Measurements from ENCODE around the gene EPS8.
"Not testable (repeated sequence)": the region's sequence is repeated elsewhere in the genome, so short reads cannot be mapped to it uniquely, and the experiment has no call there.

DNA sequence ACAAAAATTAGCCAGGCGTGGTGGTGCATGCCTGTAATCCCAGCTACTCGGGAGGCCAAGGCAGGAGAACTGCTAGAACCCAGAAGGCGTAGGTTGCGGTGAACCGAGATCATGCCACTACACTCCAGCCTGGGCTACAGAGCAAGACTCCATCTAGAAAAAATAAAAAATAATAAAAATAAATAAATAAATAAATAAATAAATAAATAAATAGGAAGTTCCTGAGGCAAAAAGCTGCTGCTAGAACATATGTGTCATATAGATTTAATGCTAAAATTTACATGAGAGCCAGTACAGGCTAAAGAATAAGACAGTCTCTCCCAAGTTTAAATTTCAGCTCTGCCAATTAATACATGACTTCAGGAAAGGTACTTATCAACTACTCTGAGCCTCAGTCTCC lies 48.8 kb downstream of the EPS8 start:
- TF ChIP-seq, protein P1, sequence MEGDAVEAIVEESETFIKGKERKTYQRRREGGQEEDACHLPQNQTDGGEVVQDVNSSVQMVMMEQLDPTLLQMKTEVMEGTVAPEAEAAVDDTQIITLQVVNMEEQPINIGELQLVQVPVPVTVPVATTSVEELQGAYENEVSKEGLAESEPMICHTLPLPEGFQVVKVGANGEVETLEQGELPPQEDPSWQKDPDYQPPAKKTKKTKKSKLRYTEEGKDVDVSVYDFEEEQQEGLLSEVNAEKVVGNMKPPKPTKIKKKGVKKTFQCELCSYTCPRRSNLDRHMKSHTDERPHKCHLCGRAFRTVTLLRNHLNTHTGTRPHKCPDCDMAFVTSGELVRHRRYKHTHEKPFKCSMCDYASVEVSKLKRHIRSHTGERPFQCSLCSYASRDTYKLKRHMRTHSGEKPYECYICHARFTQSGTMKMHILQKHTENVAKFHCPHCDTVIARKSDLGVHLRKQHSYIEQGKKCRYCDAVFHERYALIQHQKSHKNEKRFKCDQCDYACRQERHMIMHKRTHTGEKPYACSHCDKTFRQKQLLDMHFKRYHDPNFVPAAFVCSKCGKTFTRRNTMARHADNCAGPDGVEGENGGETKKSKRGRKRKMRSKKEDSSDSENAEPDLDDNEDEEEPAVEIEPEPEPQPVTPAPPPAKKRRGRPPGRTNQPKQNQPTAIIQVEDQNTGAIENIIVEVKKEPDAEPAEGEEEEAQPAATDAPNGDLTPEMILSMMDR (optimal IDR thresholded peaks at IDR 0.05 in 1 of 3, IDR thresholded peaks at IDR 0.05 in 1 of 3, conservative IDR thresholded peaks at IDR 0.05 in 1 of 3; ENCODE audit: extremely low read depth in 1 of 3, insufficient read depth in 2 of 3, low read length in 3 of 3), result not testable (repeated sequence)
- TF ChIP-seq EZH2 (IDR thresholded peaks at IDR 0.05; ENCODE audit: low read length), result not testable (repeated sequence)
